ENCODE measurements around the gene LHFPL6. TPM values are rescaled to one million over a fixed set of nuclear protein-coding genes. Genes with fewer than 3 reads are reported as not detected.
A peak's percentile ranks its signal among the peaks of the same experiment; 100 is the strongest.

LHFPL6 gene
- polyA plus RNA-seq, result 100 to 1,000 TPM in 2 of 3 donors, 10 to 100 TPM in 1; 10.1 to 142 (median 110) TPM

GRCh38 chr13:39602614-39603366, at the start of gene LHFPL6:
Gene LHFPL6 (minus strand): TSS chr13:39603193.
- 0 to 1% (median 1%) methylated on average over 59 to 73 of the region's 73 CpGs for WGBS, 3 donors
- H3K27ac ChIP-seq (ENCODE audit: low read depth, low read length), result peak within 1 kb of the TSS; percentile 49

GRCh38 chr13:39646122-39646521, 43.1 kb upstream of the LHFPL6 start:
- 67 to 84% (median 78%) methylated on average over 4 of the region's 4 CpGs for WGBS, 3 donors
- H3K27ac ChIP-seq (ENCODE audit: low read depth, low read length), result no peak overlapping the region

GRCh38 chr13:39641645-39642044, 38.7 kb upstream of the LHFPL6 start:
- WGBS, 3 donors, result 67 to 84% (median 84%) methylated on average over 1 of the region's 1 CpG

GRCh38 chr13:39637890-39638289, 34.9 kb upstream of the LHFPL6 start:
- WGBS, 3 donors, result 88 to 95% (median 88%) methylated on average over 3 of the region's 3 CpGs
- H3K27ac ChIP-seq (ENCODE audit: low read depth, low read length), result no peak overlapping the region

More at GRCh38 chr13:39641645-39642044, 38.7 kb upstream of the LHFPL6 start:
- H3K27ac ChIP-seq (ENCODE audit: low read depth, low read length), result no peak overlapping the region

GRCh38 chr13:39635564-39635963, 32.6 kb upstream of the LHFPL6 start:
- H3K27ac ChIP-seq (ENCODE audit: low read depth, low read length), result no peak overlapping the region
- 89 to 94% (median 92%) methylated on average over 1 of the region's 1 CpG for WGBS, 3 donors

- H3K27ac ChIP-seq (ENCODE audit: low read depth, low read length), result no peak overlapping the region
These were observed 30.0 kb upstream of the LHFPL6 start for GRCh38 chr13:39632994-39633393.

- H3K27ac ChIP-seq (ENCODE audit: low read depth, low read length), result no peak overlapping the region
- WGBS, 3 donors, result 71 to 73% (median 72%) methylated on average over 1 of the region's 1 CpG
These were observed 28.3 kb upstream of the LHFPL6 start for GRCh38 chr13:39631307-39631706.

GRCh38 chr13:39623466-39623865, 20.5 kb upstream of the LHFPL6 start:
- H3K27ac ChIP-seq (ENCODE audit: low read depth, low read length), result no peak overlapping the region
- WGBS, 3 donors, result 86 to 95% (median 94%) methylated on average over 1 of the region's 1 CpG

GRCh38 chr13:39618561-39618960, 15.6 kb upstream of the LHFPL6 start:
- 50 to 70% (median 66%) methylated on average over 1 of the region's 1 CpG for WGBS, 3 donors
- no peak overlapping the region for H3K27ac ChIP-seq (ENCODE audit: low read depth, low read length)

GRCh38 chr13:39616087-39616694, 13.2 kb upstream of the LHFPL6 start:
- WGBS, 3 donors, result 29 to 31% (median 29%) methylated on average over 10 of the region's 10 CpGs
- no peak overlapping the region for H3K27ac ChIP-seq (ENCODE audit: low read depth, low read length)

GRCh38 chr13:39612023-39612637, 9.1 kb upstream of the LHFPL6 start:
- 47 to 62% (median 61%) methylated on average over 5 of the region's 5 CpGs for WGBS, 3 donors
- H3K27ac ChIP-seq (ENCODE audit: low read depth, low read length), result no peak overlapping the region

GRCh38 chr13:39607876-39608275, 4.9 kb upstream of the LHFPL6 start:
- WGBS, 3 donors, result 92 to 95% (median 95%) methylated on average over 4 of the region's 4 CpGs
- H3K27ac ChIP-seq (ENCODE audit: low read depth, low read length), result no peak overlapping the region

GRCh38 chr13:39605677-39606320, 2.8 kb upstream of the LHFPL6 start:
- WGBS, 3 donors, result 84 to 94% (median 89%) methylated on average over 3 of the region's 3 CpGs
- no peak overlapping the region for H3K27ac ChIP-seq (ENCODE audit: low read depth, low read length)

GRCh38 chr13:39604756-39605155, 1.8 kb upstream of the LHFPL6 start:
- WGBS, 3 donors, result 81 to 86% (median 83%) methylated on average over 5 of the region's 5 CpGs
- no peak overlapping the region for H3K27ac ChIP-seq (ENCODE audit: low read depth, low read length)

GRCh38 chr13:39603424-39603947, 493 bp upstream of the LHFPL6 start:
- peak overlapping the region; percentile 29 for H3K27ac ChIP-seq (ENCODE audit: low read depth, low read length)
- 2 to 3% (median 2%) methylated on average over 15 of the region's 15 CpGs for WGBS, 3 donors

- H3K27ac ChIP-seq (ENCODE audit: low read depth, low read length), result no peak overlapping the region
- 1 to 2% (median 1%) methylated on average over 11 of the region's 11 CpGs for WGBS, 3 donors
These were observed 748 bp downstream of the LHFPL6 start for GRCh38 chr13:39602277-39602613.

GRCh38 chr13:39601636-39602035, 1.4 kb downstream of the LHFPL6 start:
- no peak overlapping the region for H3K27ac ChIP-seq (ENCODE audit: low read depth, low read length)
- 67 to 79% (median 68%) methylated on average over 3 of the region's 3 CpGs for WGBS, 3 donors

- H3K27ac ChIP-seq (ENCODE audit: low read depth, low read length), result no peak overlapping the region
- 65 to 87% (median 80%) methylated on average over 9 of the region's 9 CpGs for WGBS, 3 donors
These were observed 2.2 kb downstream of the LHFPL6 start for GRCh38 chr13:39600766-39601165.

- WGBS, 3 donors, result 41 to 48% (median 47%) methylated on average over 1 of the region's 1 CpG
- no peak overlapping the region for H3K27ac ChIP-seq (ENCODE audit: low read depth, low read length)
These were observed 3.2 kb downstream of the LHFPL6 start for GRCh38 chr13:39599842-39600241.
